Measurements from ENCODE around the gene REG4. TPM values are rescaled to one million over a fixed set of nuclear protein-coding genes. Genes with fewer than 3 reads are reported as not detected.

The REG4 gene
- polyA plus RNA-seq, 1 donor from 2014 or later: not detected

DNA sequence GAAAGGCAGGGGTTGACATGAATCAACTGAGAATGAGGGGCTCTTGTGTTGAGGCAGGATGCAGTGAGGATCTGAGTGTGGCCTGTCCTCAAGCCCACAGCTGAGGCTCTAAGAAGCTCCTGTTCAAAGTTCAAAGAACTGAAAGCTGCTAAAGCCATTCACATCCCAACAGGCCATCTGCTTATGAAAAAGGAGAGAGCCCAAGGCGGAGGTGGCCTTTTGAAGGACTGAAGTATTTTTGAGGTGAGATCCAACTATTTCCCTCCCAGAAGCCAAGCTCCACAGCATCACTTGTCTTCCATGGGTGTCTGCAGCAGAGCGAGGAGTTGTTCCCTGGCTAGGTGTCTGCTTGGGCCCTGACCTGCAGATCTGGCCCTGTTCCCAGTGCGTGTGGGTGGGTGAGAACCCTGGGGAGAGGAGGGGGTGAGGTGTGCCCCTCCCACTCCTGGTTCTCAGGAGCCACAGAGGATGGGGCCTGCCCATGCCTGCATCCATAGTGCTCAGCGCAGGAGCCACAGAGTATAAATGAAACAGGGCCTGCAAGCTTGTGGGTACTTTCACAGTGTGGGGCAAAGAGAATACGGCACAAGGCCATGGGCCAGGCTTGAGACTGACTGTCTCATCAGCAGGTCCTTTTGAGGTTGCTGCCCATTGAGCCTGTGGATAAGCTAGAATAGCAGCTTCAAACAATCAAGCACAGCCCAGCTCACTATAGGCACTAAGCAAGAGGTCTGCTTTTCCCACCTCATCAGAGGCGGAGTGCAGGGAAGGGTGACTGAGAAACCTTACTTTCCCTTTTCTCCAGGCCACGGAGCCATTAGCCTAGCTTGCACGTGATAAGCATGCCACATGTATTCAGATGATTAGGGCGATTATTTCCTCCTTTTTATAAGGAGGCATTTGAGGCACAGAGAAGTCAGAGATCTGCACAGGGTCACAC is 15.7 kb downstream of the REG4 start:
- Histone ChIP-seq H3K27me3 (ENCODE audit: insufficient read depth, low read depth, low read length) (no peaks in the 10 kb centered on the region), H3K36me3 (ENCODE audit: insufficient read depth, low read length) (no peaks in the 10 kb centered on the region), H2AFZ (ENCODE audit: low read depth, low read length) (no peak overlapping the region), H4K20me1 (ENCODE audit: insufficient read depth) (no peaks in the 10 kb centered on the region), H3K9ac (ENCODE audit: low read length) (no peak overlapping the region), H3F3A (ENCODE audit: insufficient read depth, low read length, poor library complexity, severe bottlenecking) (no peaks in the 10 kb centered on the region), H3K4me2 (ENCODE audit: low read length) (no peak overlapping the region), H3K9me2 (ENCODE audit: insufficient read depth, low read length) (no peaks in the 10 kb centered on the region), H3K79me2 (replicated peaks; ENCODE audit: insufficient read depth, low read length) (no peaks in the 10 kb centered on the region), H3K4me3 (ENCODE audit: low read length) (no peak overlapping the region), H3K9me3 (ENCODE audit: low read length) (no peaks in the 10 kb centered on the region), H3K27ac (ENCODE audit: low read length) (no peak overlapping the region)
- TF ChIP-seq EZH2 (IDR thresholded peaks at IDR 0.05; ENCODE audit: borderline replicate concordance, insufficient read depth, low read length, poor library complexity, severe bottlenecking): no peak
- no peak for TF ChIP-seq EP300 (conservative IDR thresholded peaks at IDR 0.05; ENCODE audit: poor library complexity, severe bottlenecking)
- no peak for TF ChIP-seq TAF1 (IDR thresholded peaks at IDR 0.05; ENCODE audit: low read depth)
- no peak for TF ChIP-seq RAD21 (conservative IDR thresholded peaks at IDR 0.05)
- TF ChIP-seq, protein P1, sequence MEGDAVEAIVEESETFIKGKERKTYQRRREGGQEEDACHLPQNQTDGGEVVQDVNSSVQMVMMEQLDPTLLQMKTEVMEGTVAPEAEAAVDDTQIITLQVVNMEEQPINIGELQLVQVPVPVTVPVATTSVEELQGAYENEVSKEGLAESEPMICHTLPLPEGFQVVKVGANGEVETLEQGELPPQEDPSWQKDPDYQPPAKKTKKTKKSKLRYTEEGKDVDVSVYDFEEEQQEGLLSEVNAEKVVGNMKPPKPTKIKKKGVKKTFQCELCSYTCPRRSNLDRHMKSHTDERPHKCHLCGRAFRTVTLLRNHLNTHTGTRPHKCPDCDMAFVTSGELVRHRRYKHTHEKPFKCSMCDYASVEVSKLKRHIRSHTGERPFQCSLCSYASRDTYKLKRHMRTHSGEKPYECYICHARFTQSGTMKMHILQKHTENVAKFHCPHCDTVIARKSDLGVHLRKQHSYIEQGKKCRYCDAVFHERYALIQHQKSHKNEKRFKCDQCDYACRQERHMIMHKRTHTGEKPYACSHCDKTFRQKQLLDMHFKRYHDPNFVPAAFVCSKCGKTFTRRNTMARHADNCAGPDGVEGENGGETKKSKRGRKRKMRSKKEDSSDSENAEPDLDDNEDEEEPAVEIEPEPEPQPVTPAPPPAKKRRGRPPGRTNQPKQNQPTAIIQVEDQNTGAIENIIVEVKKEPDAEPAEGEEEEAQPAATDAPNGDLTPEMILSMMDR (IDR thresholded peaks at IDR 0.05; ENCODE audit: poor library complexity, severe bottlenecking): no peak
- TF ChIP-seq SMC3 (conservative IDR thresholded peaks at IDR 0.05; ENCODE audit: poor library complexity): no peak
- TF ChIP-seq MXI1 (conservative IDR thresholded peaks at IDR 0.05; ENCODE audit: poor library complexity, severe bottlenecking): no peak
- no peak for TF ChIP-seq POLR2AphosphoS5 (IDR thresholded peaks at IDR 0.05)
- TF ChIP-seq, protein P2, sequence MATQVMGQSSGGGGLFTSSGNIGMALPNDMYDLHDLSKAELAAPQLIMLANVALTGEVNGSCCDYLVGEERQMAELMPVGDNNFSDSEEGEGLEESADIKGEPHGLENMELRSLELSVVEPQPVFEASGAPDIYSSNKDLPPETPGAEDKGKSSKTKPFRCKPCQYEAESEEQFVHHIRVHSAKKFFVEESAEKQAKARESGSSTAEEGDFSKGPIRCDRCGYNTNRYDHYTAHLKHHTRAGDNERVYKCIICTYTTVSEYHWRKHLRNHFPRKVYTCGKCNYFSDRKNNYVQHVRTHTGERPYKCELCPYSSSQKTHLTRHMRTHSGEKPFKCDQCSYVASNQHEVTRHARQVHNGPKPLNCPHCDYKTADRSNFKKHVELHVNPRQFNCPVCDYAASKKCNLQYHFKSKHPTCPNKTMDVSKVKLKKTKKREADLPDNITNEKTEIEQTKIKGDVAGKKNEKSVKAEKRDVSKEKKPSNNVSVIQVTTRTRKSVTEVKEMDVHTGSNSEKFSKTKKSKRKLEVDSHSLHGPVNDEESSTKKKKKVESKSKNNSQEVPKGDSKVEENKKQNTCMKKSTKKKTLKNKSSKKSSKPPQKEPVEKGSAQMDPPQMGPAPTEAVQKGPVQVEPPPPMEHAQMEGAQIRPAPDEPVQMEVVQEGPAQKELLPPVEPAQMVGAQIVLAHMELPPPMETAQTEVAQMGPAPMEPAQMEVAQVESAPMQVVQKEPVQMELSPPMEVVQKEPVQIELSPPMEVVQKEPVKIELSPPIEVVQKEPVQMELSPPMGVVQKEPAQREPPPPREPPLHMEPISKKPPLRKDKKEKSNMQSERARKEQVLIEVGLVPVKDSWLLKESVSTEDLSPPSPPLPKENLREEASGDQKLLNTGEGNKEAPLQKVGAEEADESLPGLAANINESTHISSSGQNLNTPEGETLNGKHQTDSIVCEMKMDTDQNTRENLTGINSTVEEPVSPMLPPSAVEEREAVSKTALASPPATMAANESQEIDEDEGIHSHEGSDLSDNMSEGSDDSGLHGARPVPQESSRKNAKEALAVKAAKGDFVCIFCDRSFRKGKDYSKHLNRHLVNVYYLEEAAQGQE (IDR thresholded peaks at IDR 0.05; ENCODE audit: borderline replicate concordance): no peak

DNA sequence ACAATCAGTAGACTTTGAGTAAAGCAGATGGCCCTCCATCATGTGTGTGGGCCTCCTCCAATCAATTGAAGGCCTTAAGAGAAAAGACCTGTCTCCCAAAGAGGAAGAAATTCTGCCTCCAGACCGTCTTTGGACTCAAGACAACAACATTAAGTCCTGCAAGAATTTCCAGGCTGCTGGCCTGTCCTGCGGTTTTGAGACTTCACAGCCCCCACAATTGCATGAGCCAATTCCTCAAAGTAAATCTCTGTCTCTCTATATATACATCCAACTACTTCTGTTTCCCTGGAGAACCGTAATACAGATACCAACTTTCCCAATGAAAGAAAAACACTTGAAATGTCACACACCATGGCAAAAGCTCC is 16.4 kb downstream of the REG4 start:
- Histone ChIP-seq H3K27ac (ENCODE audit: low read length) (no peak overlapping the region), H3K27me3 (ENCODE audit: insufficient read depth, low read depth, low read length) (no peaks in the 10 kb centered on the region), H3F3A (ENCODE audit: insufficient read depth, low read length, poor library complexity, severe bottlenecking) (no peaks in the 10 kb centered on the region), H2AFZ (ENCODE audit: low read depth, low read length) (no peak overlapping the region), H3K36me3 (ENCODE audit: insufficient read depth, low read length) (no peaks in the 10 kb centered on the region), H3K4me2 (ENCODE audit: low read length) (no peak overlapping the region), H3K79me2 (replicated peaks; ENCODE audit: insufficient read depth, low read length) (no peaks in the 10 kb centered on the region), H3K9ac (ENCODE audit: low read length) (no peak overlapping the region), H4K20me1 (ENCODE audit: insufficient read depth) (no peaks in the 10 kb centered on the region), H3K9me3 (ENCODE audit: low read length) (no peaks in the 10 kb centered on the region), H3K4me3 (ENCODE audit: low read length) (no peak overlapping the region), H3K9me2 (ENCODE audit: insufficient read depth, low read length) (no peaks in the 10 kb centered on the region)
- TF ChIP-seq RAD21 (conservative IDR thresholded peaks at IDR 0.05) (no peak), TAF1 (IDR thresholded peaks at IDR 0.05; ENCODE audit: low read depth) (no peak), EZH2 (IDR thresholded peaks at IDR 0.05; ENCODE audit: borderline replicate concordance, insufficient read depth, low read length, poor library complexity, severe bottlenecking) (no peak), POLR2AphosphoS5 (IDR thresholded peaks at IDR 0.05) (no peak)
